Measurements from ENCODE around the gene NFATC2.
"Not testable (repeated sequence)": the region's sequence is repeated elsewhere in the genome, so short reads cannot be mapped to it uniquely, and the experiment has no call there.

NFATC2 gene

DNA sequence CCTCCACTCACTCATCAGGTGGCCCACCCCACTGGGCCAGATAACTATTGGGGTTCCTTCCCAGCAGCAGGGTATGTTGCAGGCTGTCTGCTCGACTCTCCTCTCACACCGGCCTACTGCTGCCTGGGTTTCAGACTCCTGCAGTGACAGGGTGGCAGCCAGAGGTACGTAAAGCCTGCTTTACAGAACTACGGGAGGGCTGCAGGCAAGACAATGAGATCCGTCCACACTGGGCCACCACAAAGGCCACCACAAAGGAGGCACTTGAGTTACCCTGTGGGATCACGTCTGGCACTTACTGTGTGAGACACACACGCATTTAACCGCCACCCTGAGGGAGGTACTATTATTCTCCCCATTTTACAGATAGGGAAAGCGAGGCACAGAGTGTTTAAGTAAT is 78.5 kb downstream of the NFATC2 start:
- WGBS, 2 experiments = 63 to 64% methylated on average over 9 of the region's 9 CpGs
- Histone ChIP-seq H3K4me3 (ENCODE audit: insufficient read depth, low read depth, low read length) (no peak overlapping the region), H3K4me1 (ENCODE audit: control insufficient read depth, insufficient read depth, low read length) (no peaks in the 10 kb centered on the region), H3K36me3 (ENCODE audit: control insufficient read depth, insufficient read depth, low read length) (no peaks in the 10 kb centered on the region), H3K27ac (ENCODE audit: insufficient read depth, low read depth, low read length, poor library complexity, severe bottlenecking) (no peak overlapping the region), H3K27me3 (ENCODE audit: control insufficient read depth, insufficient read depth, low read length, poor library complexity, severe bottlenecking) (no peaks in the 10 kb centered on the region), H3K9me3 (ENCODE audit: control insufficient read depth, low read length) (no peaks in the 10 kb centered on the region)

DNA sequence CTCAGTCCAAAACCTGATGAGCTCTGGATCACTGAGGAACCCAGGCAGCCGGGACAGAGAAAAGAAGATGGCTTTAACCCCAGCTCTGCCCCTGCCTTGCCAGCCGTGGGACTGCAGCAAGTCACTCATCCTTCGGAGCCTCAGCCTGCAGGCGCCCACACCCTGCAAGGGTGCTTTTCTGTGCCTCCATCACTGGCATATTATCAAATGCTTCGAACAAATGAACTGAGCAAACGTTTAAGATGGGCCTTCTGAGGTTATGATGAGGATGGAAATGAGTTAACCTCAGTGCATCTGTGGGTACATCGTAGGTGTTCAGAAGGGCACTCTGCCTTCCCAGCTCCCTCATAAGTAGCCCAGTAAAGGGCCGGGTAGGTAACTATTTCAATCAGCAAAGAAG is 79.0 kb downstream of the NFATC2 start:
- H3K4me1 ChIP-seq (ENCODE audit: control insufficient read depth, insufficient read depth, low read length) = no peaks in the 10 kb centered on the region
- H3K27ac ChIP-seq (ENCODE audit: insufficient read depth, low read depth, low read length, poor library complexity, severe bottlenecking) = no peak overlapping the region
- H3K27me3 ChIP-seq (ENCODE audit: control insufficient read depth, insufficient read depth, low read length, poor library complexity, severe bottlenecking) = no peaks in the 10 kb centered on the region
- H3K9me3 ChIP-seq (ENCODE audit: control insufficient read depth, low read length) = no peaks in the 10 kb centered on the region
- 88 to 91% methylated on average over 8 of the region's 8 CpGs for WGBS, 2 experiments
- no peaks in the 10 kb centered on the region for H3K36me3 ChIP-seq (ENCODE audit: control insufficient read depth, insufficient read depth, low read length)
- H3K4me3 ChIP-seq (ENCODE audit: insufficient read depth, low read depth, low read length) = no peak overlapping the region

DNA sequence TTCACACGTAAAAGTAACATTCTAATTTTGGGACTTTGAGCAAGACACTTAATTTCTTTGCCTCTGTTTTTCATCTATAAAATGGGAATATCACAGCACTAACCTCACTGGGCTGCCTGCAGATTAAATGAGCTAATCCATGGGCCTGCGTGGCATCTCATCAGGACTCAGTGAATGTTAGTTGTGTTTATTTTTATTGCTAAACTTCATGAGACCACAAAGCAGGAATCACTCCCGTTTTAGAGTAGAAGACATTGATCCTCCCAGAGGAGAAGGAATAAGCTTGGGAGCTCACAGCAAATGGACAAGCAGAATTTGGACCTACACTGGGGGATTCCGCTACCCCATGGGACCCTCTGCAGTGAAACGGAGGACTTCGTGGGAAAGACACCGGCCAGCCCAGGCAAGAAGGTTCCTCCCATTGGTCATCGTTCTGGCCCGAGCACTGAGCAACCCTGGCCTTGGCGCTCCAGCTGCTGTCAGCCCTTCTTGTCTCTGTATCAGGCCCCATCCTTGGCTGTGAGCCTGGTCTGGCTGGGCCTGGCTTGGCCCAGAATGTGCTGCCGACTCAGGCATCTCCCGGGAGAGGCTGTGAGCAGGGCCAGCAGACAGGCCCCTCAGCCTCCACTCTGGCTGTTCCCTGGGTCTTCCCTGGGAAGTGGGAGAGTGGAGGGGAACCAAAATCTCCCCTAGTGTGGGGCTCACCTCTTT is 79.8 kb downstream of the NFATC2 start:
- WGBS, 2 experiments = 90 to 92% methylated on average over 12 of the region's 12 CpGs
- Histone ChIP-seq H3K4me1 (ENCODE audit: control insufficient read depth, insufficient read depth, low read length) (no peaks in the 10 kb centered on the region), H3K27me3 (ENCODE audit: control insufficient read depth, insufficient read depth, low read length, poor library complexity, severe bottlenecking) (no peaks in the 10 kb centered on the region), H3K4me3 (ENCODE audit: insufficient read depth, low read depth, low read length) (no peak overlapping the region), H3K27ac (ENCODE audit: insufficient read depth, low read depth, low read length, poor library complexity, severe bottlenecking) (no peak overlapping the region), H3K9me3 (ENCODE audit: control insufficient read depth, low read length) (no peaks in the 10 kb centered on the region), H3K36me3 (ENCODE audit: control insufficient read depth, insufficient read depth, low read length) (no peaks in the 10 kb centered on the region)

DNA sequence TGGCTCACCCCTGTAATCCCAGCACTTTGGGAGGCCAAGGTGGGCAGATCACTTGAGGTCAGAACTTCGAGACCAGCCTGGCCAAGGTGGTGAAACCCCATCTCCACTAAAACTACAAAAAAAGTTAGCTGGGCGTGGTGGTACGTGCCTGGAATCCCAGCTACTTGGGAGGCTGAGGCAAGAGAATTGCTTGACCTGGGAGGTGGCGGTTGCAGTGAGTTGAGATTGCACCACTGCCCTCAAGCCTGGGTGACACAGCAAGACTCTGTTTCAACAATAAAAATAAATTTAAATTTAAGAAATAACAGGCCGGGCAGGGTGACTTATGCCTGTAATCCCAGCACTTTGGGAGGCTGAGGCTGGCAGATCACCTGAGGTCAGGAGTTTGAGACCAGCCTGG is 80.7 kb downstream of the NFATC2 start:
- WGBS, 2 experiments = 89 to 93% methylated on average over 5 of the region's 5 CpGs
- H3K9me3 ChIP-seq (ENCODE audit: control insufficient read depth, low read length) = not testable (repeated sequence)

DNA sequence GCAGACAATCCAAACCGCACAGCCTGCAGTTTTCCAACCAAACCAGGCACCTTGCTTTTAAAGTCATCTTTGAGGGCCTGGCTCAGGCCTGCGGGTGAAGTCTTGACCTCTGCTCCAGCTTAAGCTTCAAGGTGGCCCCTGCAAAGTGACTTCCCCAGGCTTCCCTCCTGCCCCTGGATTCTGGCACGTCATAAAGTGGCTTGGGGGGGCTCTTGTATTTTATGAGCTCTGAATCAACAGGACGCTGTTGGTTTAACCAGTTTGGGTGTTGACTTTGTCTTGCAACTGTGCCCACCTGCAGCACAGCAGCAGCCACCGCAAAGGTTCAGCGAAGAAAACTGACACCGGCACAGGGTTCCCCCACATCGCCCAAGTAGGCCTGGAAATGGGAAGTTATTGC is 81.2 kb downstream of the NFATC2 start:
- Histone ChIP-seq H3K4me1 (ENCODE audit: control insufficient read depth, insufficient read depth, low read length) (peaks cover 8% of the 10 kb centered on the region), H3K27me3 (ENCODE audit: control insufficient read depth, insufficient read depth, low read length, poor library complexity, severe bottlenecking) (no peaks in the 10 kb centered on the region), H3K27ac (ENCODE audit: insufficient read depth, low read depth, low read length, poor library complexity, severe bottlenecking) (no peak overlapping the region), H3K4me3 (ENCODE audit: insufficient read depth, low read depth, low read length) (no peak overlapping the region), H3K36me3 (ENCODE audit: control insufficient read depth, insufficient read depth, low read length) (no peaks in the 10 kb centered on the region), H3K9me3 (ENCODE audit: control insufficient read depth, low read length) (no peaks in the 10 kb centered on the region)
- WGBS, 2 experiments = 90 to 92% methylated on average over 8 of the region's 8 CpGs

More for the DNA sequence above, 80.7 kb downstream of the NFATC2 start:
- not testable (repeated sequence) for H3K4me1 ChIP-seq (ENCODE audit: control insufficient read depth, insufficient read depth, low read length); H3K4me3 ChIP-seq (ENCODE audit: insufficient read depth, low read depth, low read length); H3K27me3 ChIP-seq (ENCODE audit: control insufficient read depth, insufficient read depth, low read length, poor library complexity, severe bottlenecking); H3K36me3 ChIP-seq (ENCODE audit: control insufficient read depth, insufficient read depth, low read length); H3K27ac ChIP-seq (ENCODE audit: insufficient read depth, low read depth, low read length, poor library complexity, severe bottlenecking)

DNA sequence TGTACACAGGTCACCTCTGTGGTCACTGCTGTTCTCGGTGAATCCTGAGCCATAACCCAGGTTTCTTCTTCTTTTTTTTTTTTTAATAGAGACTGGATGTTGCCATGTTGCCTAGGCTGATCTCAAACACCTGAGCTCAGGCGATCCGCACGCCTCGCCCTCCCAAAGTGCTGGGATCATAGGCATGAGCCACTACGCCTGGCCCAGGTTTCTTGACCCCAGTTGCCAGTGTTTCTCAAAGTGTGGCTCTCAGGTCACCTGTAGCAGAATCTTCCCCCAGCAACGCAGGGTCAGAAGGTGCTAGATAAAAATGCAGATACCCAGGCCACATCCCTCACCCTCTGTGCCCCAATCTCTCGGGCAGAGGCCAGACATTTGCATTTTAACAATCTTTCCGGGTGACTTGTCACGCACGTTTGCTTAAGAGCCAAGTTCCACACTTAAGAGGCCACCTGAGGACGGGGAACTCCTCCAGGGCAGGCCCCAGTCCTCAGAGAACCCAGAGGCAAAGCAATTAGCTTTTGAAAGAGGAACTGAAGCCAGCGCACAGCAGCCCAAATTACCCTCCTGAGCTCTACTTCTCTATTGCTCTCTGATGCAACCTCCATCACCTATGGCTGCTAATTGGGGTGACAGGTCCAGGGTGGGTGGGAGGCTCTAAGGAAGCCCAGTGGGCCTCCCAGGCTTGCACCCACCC is 81.8 kb downstream of the NFATC2 start:
- Histone ChIP-seq H3K4me3 (ENCODE audit: insufficient read depth, low read depth, low read length) (no peak overlapping the region), H3K9me3 (ENCODE audit: control insufficient read depth, low read length) (no peaks in the 10 kb centered on the region), H3K36me3 (ENCODE audit: control insufficient read depth, insufficient read depth, low read length) (no peaks in the 10 kb centered on the region), H3K27me3 (ENCODE audit: control insufficient read depth, insufficient read depth, low read length, poor library complexity, severe bottlenecking) (no peaks in the 10 kb centered on the region), H3K27ac (ENCODE audit: insufficient read depth, low read depth, low read length, poor library complexity, severe bottlenecking) (no peak overlapping the region), H3K4me1 (ENCODE audit: control insufficient read depth, insufficient read depth, low read length) (peaks cover 8% of the 10 kb centered on the region)
- WGBS, 2 experiments = 78 to 83% methylated on average over 13 of the region's 13 CpGs

DNA sequence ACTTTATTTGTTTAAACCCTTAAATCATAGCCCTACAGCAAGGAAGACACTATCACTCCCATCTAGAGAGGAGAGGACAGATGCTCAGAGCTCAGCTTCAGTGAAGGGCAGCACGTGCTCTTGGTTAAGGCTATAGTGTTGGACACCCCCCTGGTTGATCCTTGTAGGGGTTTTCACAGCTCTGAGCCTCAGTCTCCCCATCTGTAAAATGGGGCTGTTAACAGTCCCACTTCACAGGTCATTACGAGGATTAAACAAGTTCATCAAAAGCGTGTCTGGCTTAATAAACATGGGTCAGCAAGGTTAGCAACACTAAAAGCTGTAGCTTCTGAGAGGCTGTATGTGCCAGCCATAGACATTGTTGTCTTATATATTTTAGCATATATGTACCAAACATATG is 82.4 kb downstream of the NFATC2 start:
- H3K36me3 ChIP-seq (ENCODE audit: control insufficient read depth, insufficient read depth, low read length) = no peaks in the 10 kb centered on the region

DNA sequence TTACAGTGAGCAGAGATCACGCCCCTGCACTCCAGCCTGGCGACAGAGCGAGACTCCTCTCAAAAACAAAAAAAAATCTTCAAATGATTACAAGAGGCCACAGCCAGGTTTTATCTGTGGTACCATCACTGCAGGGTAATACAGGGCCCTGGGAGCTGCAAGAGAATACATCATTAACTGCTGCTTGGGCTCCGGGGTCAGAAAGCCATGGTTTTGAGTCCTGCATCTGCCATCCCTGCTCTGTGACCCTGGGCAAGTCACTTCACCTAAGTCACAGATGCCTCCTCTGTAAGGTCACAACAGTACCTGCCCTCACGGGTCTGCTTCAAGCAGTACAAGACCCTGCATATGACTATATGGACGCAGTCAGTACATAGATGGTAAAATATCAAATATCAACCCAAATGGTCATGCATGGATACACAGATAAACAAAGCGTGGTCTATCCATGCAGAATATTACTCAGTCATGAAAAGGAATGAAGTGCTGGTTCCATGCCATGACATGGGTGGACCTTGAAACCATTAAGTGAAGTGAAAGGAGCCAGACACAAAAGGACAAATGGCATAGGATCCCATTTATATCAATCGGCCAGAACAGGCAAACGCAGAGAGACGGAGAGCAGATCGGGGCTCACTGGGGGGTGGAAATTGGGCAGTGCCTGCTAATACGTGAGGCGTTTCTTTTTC is 83.6 kb downstream of the NFATC2 start:
- Histone ChIP-seq H3K27ac (ENCODE audit: insufficient read depth, low read depth, low read length, poor library complexity, severe bottlenecking) (no peak overlapping the region), H3K4me1 (ENCODE audit: control insufficient read depth, insufficient read depth, low read length) (peaks cover 8% of the 10 kb centered on the region), H3K36me3 (ENCODE audit: control insufficient read depth, insufficient read depth, low read length) (no peaks in the 10 kb centered on the region), H3K9me3 (ENCODE audit: control insufficient read depth, low read length) (no peaks in the 10 kb centered on the region), H3K27me3 (ENCODE audit: control insufficient read depth, insufficient read depth, low read length, poor library complexity, severe bottlenecking) (no peaks in the 10 kb centered on the region), H3K4me3 (ENCODE audit: insufficient read depth, low read depth, low read length) (no peak overlapping the region)
- 94 to 96% methylated on average over 13 of the region's 13 CpGs for WGBS, 2 experiments

More for the DNA sequence above, 82.4 kb downstream of the NFATC2 start:
- H3K27me3 ChIP-seq (ENCODE audit: control insufficient read depth, insufficient read depth, low read length, poor library complexity, severe bottlenecking) = no peaks in the 10 kb centered on the region
- no peak overlapping the region for H3K4me3 ChIP-seq (ENCODE audit: insufficient read depth, low read depth, low read length)
- 93 to 94% methylated on average over 3 of the region's 3 CpGs for WGBS, 2 experiments
- H3K9me3 ChIP-seq (ENCODE audit: control insufficient read depth, low read length) = no peaks in the 10 kb centered on the region
- no peak overlapping the region for H3K27ac ChIP-seq (ENCODE audit: insufficient read depth, low read depth, low read length, poor library complexity, severe bottlenecking)
- H3K4me1 ChIP-seq (ENCODE audit: control insufficient read depth, insufficient read depth, low read length) = peaks cover 8% of the 10 kb centered on the region

DNA sequence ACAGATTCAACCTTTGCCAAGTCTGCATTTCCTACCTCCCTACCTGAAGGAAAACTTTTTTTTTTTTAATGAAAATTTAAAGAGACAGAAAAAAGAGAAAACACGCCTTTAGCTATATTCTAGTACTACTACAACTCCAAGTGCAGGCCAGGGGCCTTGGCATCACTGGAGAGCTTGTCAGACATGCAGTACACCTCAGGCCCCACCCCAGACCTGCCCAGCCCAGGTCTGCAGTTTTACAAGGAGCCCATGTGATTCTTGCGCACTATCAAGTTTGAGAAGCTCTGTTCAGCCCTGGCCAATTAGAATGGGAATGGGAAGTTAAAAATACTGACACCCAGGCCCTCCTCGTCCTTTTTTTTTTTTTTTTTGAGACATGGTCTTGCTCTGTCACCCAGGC is 85.0 kb downstream of the NFATC2 start:
- H3K27me3 ChIP-seq (ENCODE audit: control insufficient read depth, insufficient read depth, low read length, poor library complexity, severe bottlenecking) = no peaks in the 10 kb centered on the region
- no peak overlapping the region for H3K27ac ChIP-seq (ENCODE audit: insufficient read depth, low read depth, low read length, poor library complexity, severe bottlenecking)
- 85 to 95% methylated on average over 3 of the region's 3 CpGs for WGBS, 2 experiments
- no peaks in the 10 kb centered on the region for H3K9me3 ChIP-seq (ENCODE audit: control insufficient read depth, low read length)
- H3K36me3 ChIP-seq (ENCODE audit: control insufficient read depth, insufficient read depth, low read length) = no peaks in the 10 kb centered on the region
- no peak overlapping the region for H3K4me3 ChIP-seq (ENCODE audit: insufficient read depth, low read depth, low read length)
- H3K4me1 ChIP-seq (ENCODE audit: control insufficient read depth, insufficient read depth, low read length) = peaks cover 8% of the 10 kb centered on the region
